Mucosa of stomach (tissue), 1 donor: ENCODE results near the gene SERGEF.

ENCODE experiments used
- H3K27me3 ChIP-seq: one replicate; pipeline ENCODE4 v1.7.0; 2013; ENCODE audit warnings: mild to moderate bottlenecking, low read length; ENCODE audit not compliant: control insufficient read depth, insufficient read depth
- H3K36me3 ChIP-seq: one replicate; pipeline ENCODE4 v1.7.0; 2013; ENCODE audit warnings: low read length; ENCODE audit not compliant: control insufficient read depth, insufficient read depth
- H3K4me1 ChIP-seq: one replicate; pipeline ENCODE4 v1.7.0; 2013; ENCODE audit warnings: mild to moderate bottlenecking, low read length; ENCODE audit not compliant: control insufficient read depth, insufficient read depth
- H3K4me3 ChIP-seq: one replicate; pipeline ENCODE4 v1.7.0; 2013; ENCODE audit warnings: low read length
- H3K9ac ChIP-seq: one replicate; pipeline ENCODE4 v1.7.0; 2013; ENCODE audit warnings: mild to moderate bottlenecking, low read length, moderate library complexity
- H3K9me3 ChIP-seq: one replicate; pipeline ENCODE4 v1.7.0; 2013; ENCODE audit warnings: mild to moderate bottlenecking, low read length, moderate library complexity; ENCODE audit not compliant: control insufficient read depth
- donor health status: Pancreatic carcinoma.

The SERGEF gene

GRCh38 chr11:17798253-17798652 lies 214.6 kb downstream of the SERGEF start:
- Histone ChIP-seq H3K9ac (no peak overlapping the region), H3K4me1 (no peaks in the 10 kb centered on the region), H3K27me3 (no peaks in the 10 kb centered on the region), H3K36me3 (no peaks in the 10 kb centered on the region), H3K9me3 (no peaks in the 10 kb centered on the region), H3K4me3 (no peak overlapping the region)

- Histone ChIP-seq H3K9me3 (no peaks in the 10 kb centered on the region), H3K9ac (no peak overlapping the region), H3K27me3 (no peaks in the 10 kb centered on the region), H3K4me3 (no peak overlapping the region), H3K36me3 (no peaks in the 10 kb centered on the region), H3K4me1 (no peaks in the 10 kb centered on the region)
These were observed 216.7 kb downstream of the SERGEF start for GRCh38 chr11:17796154-17796553.

- no peak overlapping the region for H3K9ac ChIP-seq
These were observed 217.9 kb downstream of the SERGEF start for GRCh38 chr11:17794981-17795380.

GRCh38 chr11:17793642-17794170 lies 219.1 kb downstream of the SERGEF start:
- H3K4me3 ChIP-seq: no peak overlapping the region
- H3K4me1 ChIP-seq: no peaks in the 10 kb centered on the region
- no peaks in the 10 kb centered on the region for H3K36me3 ChIP-seq
- no peaks in the 10 kb centered on the region for H3K9me3 ChIP-seq
- no peak overlapping the region for H3K9ac ChIP-seq
- H3K27me3 ChIP-seq: no peaks in the 10 kb centered on the region

More at GRCh38 chr11:17794981-17795380, 217.9 kb downstream of the SERGEF start:
- H3K4me3 ChIP-seq: no peak overlapping the region
- no peaks in the 10 kb centered on the region for H3K4me1 ChIP-seq
- no peaks in the 10 kb centered on the region for H3K9me3 ChIP-seq
- no peaks in the 10 kb centered on the region for H3K36me3 ChIP-seq
- no peaks in the 10 kb centered on the region for H3K27me3 ChIP-seq

- Histone ChIP-seq H3K4me1 (no peaks in the 10 kb centered on the region), H3K9me3 (no peaks in the 10 kb centered on the region), H3K36me3 (no peaks in the 10 kb centered on the region), H3K4me3 (no peak overlapping the region), H3K9ac (no peak overlapping the region), H3K27me3 (no peaks in the 10 kb centered on the region)
These were observed 220.7 kb downstream of the SERGEF start for GRCh38 chr11:17792161-17792560.

- H3K9ac ChIP-seq: no peak overlapping the region
- H3K9me3 ChIP-seq: no peaks in the 10 kb centered on the region
- H3K36me3 ChIP-seq: no peaks in the 10 kb centered on the region
- H3K27me3 ChIP-seq: no peaks in the 10 kb centered on the region
- no peak overlapping the region for H3K4me3 ChIP-seq
- H3K4me1 ChIP-seq: no peaks in the 10 kb centered on the region
These were observed 221.7 kb downstream of the SERGEF start for GRCh38 chr11:17791144-17791543.

- no peak overlapping the region for H3K9ac ChIP-seq
- no peaks in the 10 kb centered on the region for H3K36me3 ChIP-seq
- no peaks in the 10 kb centered on the region for H3K9me3 ChIP-seq
- H3K4me1 ChIP-seq: no peaks in the 10 kb centered on the region
- no peaks in the 10 kb centered on the region for H3K27me3 ChIP-seq
- no peak overlapping the region for H3K4me3 ChIP-seq
These were observed 222.4 kb downstream of the SERGEF start for GRCh38 chr11:17790453-17790852.

GRCh38 chr11:17788084-17788483 lies 224.8 kb downstream of the SERGEF start:
- no peak overlapping the region for H3K4me3 ChIP-seq
- H3K4me1 ChIP-seq: no peaks in the 10 kb centered on the region

GRCh38 chr11:17786824-17787525 lies 225.9 kb downstream of the SERGEF start:
- Histone ChIP-seq H3K4me3 (no peak overlapping the region), H3K9ac (no peak overlapping the region), H3K36me3 (no peaks in the 10 kb centered on the region), H3K9me3 (no peaks in the 10 kb centered on the region), H3K27me3 (no peaks in the 10 kb centered on the region), H3K4me1 (no peaks in the 10 kb centered on the region)

More at GRCh38 chr11:17788084-17788483, 224.8 kb downstream of the SERGEF start:
- no peak overlapping the region for H3K9ac ChIP-seq
- H3K9me3 ChIP-seq: no peaks in the 10 kb centered on the region
- no peaks in the 10 kb centered on the region for H3K27me3 ChIP-seq
- no peaks in the 10 kb centered on the region for H3K36me3 ChIP-seq

GRCh38 chr11:17783878-17784277 lies 229.0 kb downstream of the SERGEF start:
- no peak overlapping the region for H3K4me3 ChIP-seq
- H3K9me3 ChIP-seq: no peaks in the 10 kb centered on the region
- H3K36me3 ChIP-seq: no peaks in the 10 kb centered on the region
- no peak overlapping the region for H3K9ac ChIP-seq
- H3K27me3 ChIP-seq: no peaks in the 10 kb centered on the region
- no peaks in the 10 kb centered on the region for H3K4me1 ChIP-seq

- H3K27me3 ChIP-seq: no peaks in the 10 kb centered on the region
- no peaks in the 10 kb centered on the region for H3K36me3 ChIP-seq
- no peak overlapping the region for H3K9ac ChIP-seq
- H3K4me3 ChIP-seq: no peak overlapping the region
- H3K4me1 ChIP-seq: no peaks in the 10 kb centered on the region
- no peaks in the 10 kb centered on the region for H3K9me3 ChIP-seq
These were observed 230.1 kb downstream of the SERGEF start for GRCh38 chr11:17782603-17783337.

GRCh38 chr11:17782145-17782544 lies 230.7 kb downstream of the SERGEF start:
- no peaks in the 10 kb centered on the region for H3K4me1 ChIP-seq
- H3K4me3 ChIP-seq: no peak overlapping the region
- no peaks in the 10 kb centered on the region for H3K9me3 ChIP-seq
- no peaks in the 10 kb centered on the region for H3K36me3 ChIP-seq
- H3K27me3 ChIP-seq: no peaks in the 10 kb centered on the region
- no peak overlapping the region for H3K9ac ChIP-seq
